HUES48 (cell line): Measurements from ENCODE around the gene CD2BP2.

Source experiments
- H3K27ac ChIP-seq: one replicate; pipeline ENCODE4 v1.7.0; 2013; ENCODE audit warnings: low read depth, low read length, inconsistent platforms
- H3K27me3 ChIP-seq: 2 replicates; pipeline ENCODE4 v1.6.1; 2013; ENCODE audit warnings: mild to moderate bottlenecking, low read length; ENCODE audit not compliant: control insufficient read depth, insufficient read depth
- H3K36me3 ChIP-seq: 2 replicates; pipeline ENCODE4 v1.6.1; 2013; ENCODE audit warnings: low read length; ENCODE audit not compliant: control insufficient read depth, insufficient read depth
- H3K4me1 ChIP-seq: 2 replicates; pipeline ENCODE4 v1.6.1; 2013; ENCODE audit warnings: mild to moderate bottlenecking, low read length; ENCODE audit not compliant: control insufficient read depth, insufficient read depth
- H3K4me3 ChIP-seq: 2 replicates; pipeline ENCODE4 v1.5.1; 2013; ENCODE audit warnings: mild to moderate bottlenecking, low read depth, low read length
- H3K9ac ChIP-seq: 2 replicates; pipeline ENCODE4 v1.6.1; 2013; ENCODE audit warnings: mild to moderate bottlenecking, low read depth, low read length, moderate library complexity
- H3K9me3 ChIP-seq: 2 replicates; pipeline ENCODE4 v1.6.1; 2013; ENCODE audit warnings: low read length; ENCODE audit not compliant: control insufficient read depth, insufficient read depth

The CD2BP2 gene

DNA sequence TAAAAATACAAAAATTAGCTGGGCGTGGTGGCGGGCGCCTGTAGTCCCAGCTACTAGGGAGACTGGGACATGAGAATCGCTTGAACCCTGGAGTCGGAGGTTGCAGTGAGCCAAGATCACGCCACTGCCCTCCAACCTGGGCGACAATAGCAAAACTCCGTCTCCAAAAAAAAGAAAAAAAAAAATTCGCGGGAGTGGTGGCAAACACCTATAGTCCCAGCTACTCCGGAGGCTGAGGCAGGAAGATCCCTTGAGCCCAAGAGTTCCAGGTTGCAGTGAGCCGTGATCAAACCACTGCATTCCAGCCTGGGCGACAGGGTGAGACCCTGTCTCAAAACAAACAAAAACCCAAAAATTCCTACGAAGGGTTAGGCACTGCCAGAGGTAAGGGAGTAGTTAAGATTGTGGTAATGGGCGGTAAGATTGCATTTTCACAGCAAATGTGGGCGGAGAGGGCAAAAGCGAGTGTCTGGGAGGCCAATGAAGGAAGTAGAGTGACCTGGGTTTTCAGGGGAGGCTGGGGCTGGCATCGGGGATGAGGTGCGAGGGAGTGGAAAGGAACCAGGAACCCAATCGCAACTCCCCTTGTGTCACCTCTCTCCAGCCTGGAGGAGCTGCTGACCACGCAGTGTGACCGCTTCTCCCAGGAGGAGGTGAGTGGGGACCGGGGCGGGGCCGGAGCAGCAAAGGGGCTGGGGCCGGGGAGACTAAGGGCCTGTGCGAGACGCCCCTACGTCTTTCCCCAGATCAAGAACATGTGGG is 22.1 kb upstream of the CD2BP2 start:
- H3K27me3 ChIP-seq: no peaks in the 10 kb centered on the region
- H3K4me1 ChIP-seq: peaks cover 6% of the 10 kb centered on the region
- no peaks in the 10 kb centered on the region for H3K9me3 ChIP-seq
- peak overlapping the region; percentile 80 for H3K4me3 ChIP-seq
- H3K27ac ChIP-seq: peak overlapping the region; percentile 100
- H3K9ac ChIP-seq: peak overlapping the region; percentile 65
- H3K36me3 ChIP-seq: no peaks in the 10 kb centered on the region

DNA sequence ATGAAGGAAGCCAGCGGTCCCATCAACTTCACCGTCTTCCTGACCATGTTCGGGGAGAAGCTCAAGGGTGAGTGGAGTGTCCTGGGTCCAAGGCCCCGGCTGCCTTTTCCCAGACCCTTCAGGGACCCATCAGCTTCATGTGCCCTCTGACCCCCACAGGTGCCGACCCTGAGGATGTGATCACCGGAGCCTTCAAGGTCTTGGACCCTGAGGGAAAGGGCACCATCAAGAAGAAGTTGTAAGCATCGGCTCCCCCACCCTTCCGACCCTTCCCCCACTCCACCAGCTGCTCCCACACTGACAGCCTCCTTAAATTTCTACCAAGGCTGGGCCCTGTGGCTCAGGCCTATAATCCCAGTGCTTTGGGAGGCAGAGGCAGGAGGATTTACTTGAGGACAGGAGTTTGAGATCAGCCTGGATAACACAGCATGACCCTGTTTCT is 21.4 kb upstream of the CD2BP2 start:
- H3K36me3 ChIP-seq: no peaks in the 10 kb centered on the region
- no peaks in the 10 kb centered on the region for H3K9me3 ChIP-seq
- H3K27me3 ChIP-seq: no peaks in the 10 kb centered on the region
- H3K9ac ChIP-seq: no peak overlapping the region
- H3K4me3 ChIP-seq: no peak overlapping the region
- peaks cover 6% of the 10 kb centered on the region for H3K4me1 ChIP-seq
- H3K27ac ChIP-seq: no peak overlapping the region

DNA sequence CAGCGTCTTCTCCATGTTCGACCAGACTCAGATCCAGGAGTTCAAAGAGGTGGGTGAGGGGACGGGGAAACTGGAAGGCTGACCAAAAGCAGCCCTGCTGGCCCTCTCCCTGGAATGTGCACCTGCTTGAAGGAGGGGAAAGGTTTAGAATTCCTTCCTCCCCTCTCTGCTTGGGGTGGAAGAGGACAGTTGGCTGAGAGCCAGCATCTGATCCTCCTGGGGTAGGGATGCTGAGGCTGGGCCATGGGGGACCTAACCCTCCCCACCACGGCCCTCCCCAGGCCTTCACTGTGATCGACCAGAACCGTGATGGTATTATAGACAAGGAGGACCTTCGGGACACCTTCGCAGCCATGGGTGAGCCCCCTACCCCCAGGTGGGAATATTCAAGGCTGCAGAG is 20.8 kb upstream of the CD2BP2 start:
- H3K27ac ChIP-seq: no peak overlapping the region
- no peak overlapping the region for H3K9ac ChIP-seq
- no peaks in the 10 kb centered on the region for H3K9me3 ChIP-seq
- H3K4me3 ChIP-seq: no peak overlapping the region
- no peaks in the 10 kb centered on the region for H3K36me3 ChIP-seq
- H3K27me3 ChIP-seq: no peaks in the 10 kb centered on the region
- H3K4me1 ChIP-seq: peaks cover 6% of the 10 kb centered on the region

DNA sequence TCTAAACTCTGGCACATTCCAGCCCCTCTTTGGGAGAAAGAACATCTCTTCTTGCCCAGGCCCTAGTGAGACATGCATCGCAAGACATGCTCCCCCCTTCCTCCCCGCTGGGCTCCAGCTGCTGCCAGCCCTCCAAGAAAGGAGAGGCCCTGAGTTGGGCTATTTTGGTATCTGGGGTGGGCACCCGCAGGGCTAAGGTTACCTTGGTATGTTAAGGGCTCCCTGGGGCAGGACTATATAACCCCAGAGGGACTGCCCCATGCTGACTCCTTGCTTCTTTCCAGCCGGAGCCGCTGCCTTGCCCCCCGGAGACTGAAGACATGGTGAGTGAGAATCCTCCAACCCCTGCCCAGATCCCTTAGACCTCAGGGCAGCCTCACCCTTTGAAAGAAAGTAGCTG is 19.4 kb upstream of the CD2BP2 start, which contains the start of gene MYL11:
MYL11 (plus strand) TSS at position 265 of the 400 bp plus-strand sequence; CDS start at position 321, 56 bp downstream.
- Histone ChIP-seq H3K36me3 (no peaks in the 10 kb centered on the region), H3K27me3 (no peaks in the 10 kb centered on the region), H3K9ac (no peak within 1 kb of the TSS), H3K27ac (no peak within 1 kb of the TSS), H3K4me3 (no peak within 1 kb of the TSS), H3K4me1 (peaks cover 6% of the 10 kb centered on the region), H3K9me3 (no peaks in the 10 kb centered on the region)

DNA sequence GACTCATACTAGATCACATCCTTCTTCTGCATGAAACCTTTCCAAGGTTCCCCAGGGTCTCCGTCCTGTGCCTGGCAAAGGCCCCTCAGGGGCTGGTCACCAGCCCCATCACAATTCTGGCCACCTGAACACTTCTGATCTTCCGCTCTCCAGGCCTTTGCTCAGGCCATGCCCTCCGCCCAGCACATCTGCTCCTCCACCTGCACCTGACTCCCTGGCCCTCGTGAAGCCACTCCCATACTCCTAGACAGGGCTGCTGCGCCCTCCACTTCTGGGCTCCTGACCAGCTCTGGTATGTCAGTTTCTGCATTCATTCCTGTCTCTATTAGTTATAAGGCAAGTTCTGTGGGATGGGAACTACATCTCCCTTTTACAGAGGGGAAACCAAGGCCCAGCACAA is 17.6 kb upstream of the CD2BP2 start:
- Histone ChIP-seq H3K9ac (no peak overlapping the region), H3K9me3 (no peaks in the 10 kb centered on the region), H3K4me3 (no peak overlapping the region), H3K27me3 (no peaks in the 10 kb centered on the region), H3K36me3 (no peaks in the 10 kb centered on the region), H3K27ac (no peak overlapping the region), H3K4me1 (peaks cover 16% of the 10 kb centered on the region)

DNA sequence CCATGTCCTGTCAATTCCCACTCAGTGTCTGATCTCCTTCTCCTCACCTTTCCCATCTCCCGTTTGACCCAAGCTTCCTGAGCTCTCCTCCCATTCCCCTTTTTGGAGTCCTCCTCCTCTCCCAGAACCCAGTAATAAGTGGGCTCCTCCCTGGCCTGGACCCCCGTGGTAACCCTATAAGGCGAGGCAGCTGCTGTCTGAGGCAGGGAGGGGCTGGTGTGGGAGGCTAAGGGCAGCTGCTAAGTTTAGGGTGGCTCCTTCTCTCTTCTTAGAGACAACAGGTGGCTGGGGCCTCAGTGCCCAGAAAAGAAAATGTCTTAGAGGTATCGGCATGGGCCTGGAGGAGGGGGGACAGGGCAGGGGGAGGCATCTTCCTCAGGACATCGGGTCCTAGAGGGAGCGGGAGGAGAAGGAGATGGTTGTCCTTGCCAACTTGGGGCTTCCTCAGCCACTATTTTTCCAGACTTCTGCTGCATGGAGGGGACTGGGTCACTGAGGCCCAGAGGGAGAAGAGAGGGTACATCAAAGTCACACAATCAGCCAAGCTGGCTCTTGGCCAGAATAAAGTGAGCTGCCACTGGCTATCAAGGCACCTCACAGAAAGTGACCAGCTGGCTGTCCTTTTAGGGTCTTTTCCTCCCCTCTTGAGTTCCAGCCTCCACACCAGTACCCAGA is 17.1 kb upstream of the CD2BP2 start:
- no peaks in the 10 kb centered on the region for H3K36me3 ChIP-seq
- H3K27me3 ChIP-seq: no peaks in the 10 kb centered on the region
- H3K27ac ChIP-seq: no peak overlapping the region
- H3K4me1 ChIP-seq: peaks cover 14% of the 10 kb centered on the region
- H3K4me3 ChIP-seq: no peak overlapping the region
- H3K9me3 ChIP-seq: no peaks in the 10 kb centered on the region
- no peak overlapping the region for H3K9ac ChIP-seq

DNA sequence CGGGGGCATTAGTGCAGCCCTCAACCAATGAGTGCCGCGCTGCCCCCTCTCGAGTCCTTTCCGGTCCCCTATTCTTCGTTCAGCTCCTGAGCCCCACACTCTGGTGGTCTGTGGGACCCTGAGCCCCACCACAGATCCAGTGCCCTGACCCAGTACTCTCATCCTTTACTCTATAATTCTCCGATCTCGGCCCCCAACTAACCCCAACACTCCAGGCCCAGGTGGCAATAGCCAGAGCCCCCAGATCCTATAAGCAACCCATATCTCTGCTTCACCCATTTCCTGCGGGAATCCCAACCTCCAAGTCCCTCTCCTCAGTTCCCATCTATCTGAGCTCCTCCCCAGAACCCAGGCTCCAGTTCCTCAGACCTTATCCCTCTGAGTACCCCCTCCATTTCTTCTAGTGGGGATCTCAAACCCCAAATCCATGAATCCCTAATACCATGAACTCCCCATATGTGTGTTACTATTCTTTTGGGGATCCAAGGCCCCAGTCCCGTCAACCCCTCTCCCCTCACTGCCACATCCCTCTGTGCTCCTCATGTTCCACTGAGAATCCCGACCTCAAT is 16.2 kb upstream of the CD2BP2 start:
- peak overlapping the region; percentile 57 for H3K27ac ChIP-seq

DNA sequence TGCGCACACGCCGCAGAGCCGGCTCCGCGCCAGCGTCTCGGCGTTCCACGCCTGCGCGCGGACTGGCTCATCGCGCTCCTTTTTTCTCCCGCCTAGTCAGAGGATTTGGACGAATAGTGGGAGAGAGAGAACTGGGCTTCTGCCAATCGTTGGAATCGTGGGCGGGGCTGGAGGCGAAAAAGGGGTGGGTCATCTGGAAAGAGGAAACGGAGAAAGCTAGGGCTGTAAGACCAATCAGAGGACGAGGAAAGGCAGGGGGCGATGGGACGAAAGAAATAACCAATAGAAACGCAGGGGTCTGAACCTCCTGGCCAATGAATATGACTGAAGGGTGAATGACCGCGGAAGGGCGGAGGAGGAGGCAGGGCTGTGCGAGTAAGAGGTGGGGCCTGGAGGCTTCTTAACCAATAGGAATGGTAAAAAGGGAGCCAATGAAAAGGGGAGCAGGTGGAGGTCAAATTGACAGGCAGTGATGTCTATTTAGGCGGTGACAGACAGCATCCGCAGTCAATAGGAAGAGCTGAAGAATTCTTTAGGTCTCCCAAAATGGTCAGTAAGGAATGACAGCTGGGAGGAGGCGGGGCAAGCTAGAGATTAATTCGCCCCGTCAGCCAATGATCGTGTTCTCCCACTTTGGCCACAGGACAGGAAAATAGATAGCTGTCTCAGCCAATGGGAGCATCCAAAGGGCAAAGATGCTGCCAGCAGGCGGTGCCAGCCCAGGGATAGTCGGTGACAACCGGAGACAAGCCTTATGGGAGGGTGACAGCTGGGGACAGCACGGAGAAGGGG is 15.5 kb upstream of the CD2BP2 start, which contains the start of gene TBC1D10B:
TBC1D10B (minus strand) TSS at position 39 of the 792 bp plus-strand sequence. CDS start 311 bp downstream, outside the sequence.
- H3K9ac ChIP-seq: no peak within 1 kb of the TSS; the same call in 1 of the 2 replicates

More for the DNA sequence above, 16.2 kb upstream of the CD2BP2 start:
- Histone ChIP-seq H3K36me3 (peaks cover 3% of the 10 kb centered on the region; the same call in 1 of the 2 replicates), H3K4me1 (peaks cover 11% of the 10 kb centered on the region; the same call in 1 of the 2 replicates), H3K27me3 (no peaks in the 10 kb centered on the region), H3K9ac (no peak overlapping the region), H3K4me3 (peak overlapping the region; percentile 65), H3K9me3 (no peaks in the 10 kb centered on the region)

DNA sequence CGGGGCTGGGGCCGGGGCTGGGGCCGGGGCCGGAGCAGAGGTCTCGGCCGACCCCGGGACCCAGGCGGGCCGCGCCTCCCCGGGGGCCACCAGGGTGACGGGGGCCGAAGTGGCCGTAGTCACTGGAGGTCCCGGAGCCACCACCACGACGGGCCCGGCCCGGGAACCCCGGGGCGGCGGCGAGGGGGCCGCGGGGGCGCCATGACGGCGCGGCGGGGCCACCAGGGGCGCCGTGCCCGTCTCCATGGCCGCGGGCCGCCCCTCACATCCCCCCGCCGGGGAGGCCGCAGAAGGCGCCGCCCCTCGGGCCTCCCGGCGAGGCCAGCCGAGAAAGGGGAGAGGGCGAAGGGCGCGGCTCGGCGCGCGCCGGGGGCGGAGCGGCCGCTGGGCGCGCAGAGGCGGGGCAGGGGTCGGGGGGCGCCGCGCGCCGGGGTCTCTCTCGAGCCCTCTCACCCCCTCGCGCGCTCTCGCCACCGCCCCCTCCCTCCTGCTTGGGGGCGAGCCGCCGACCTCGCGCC is 14.9 kb upstream of the CD2BP2 start:
- H3K9me3 ChIP-seq: no peaks in the 10 kb centered on the region
- H3K9ac ChIP-seq: no peak overlapping the region; the same call in 1 of the 2 replicates
- H3K27ac ChIP-seq: peak overlapping the region; percentile 44
- peaks cover 8% of the 10 kb centered on the region; the same call in 1 of the 2 replicates for H3K36me3 ChIP-seq
- peaks cover 11% of the 10 kb centered on the region; the same call in 1 of the 2 replicates for H3K4me1 ChIP-seq
- H3K27me3 ChIP-seq: no peaks in the 10 kb centered on the region
- H3K4me3 ChIP-seq: peak overlapping the region; percentile 63

More for the DNA sequence above, 15.5 kb upstream of the CD2BP2 start, which contains the start of gene TBC1D10B:
- H3K4me3 ChIP-seq: peak within 1 kb of the TSS; percentile 65
- no peaks in the 10 kb centered on the region for H3K9me3 ChIP-seq
- peaks cover 11% of the 10 kb centered on the region; the same call in 1 of the 2 replicates for H3K4me1 ChIP-seq
- no peaks in the 10 kb centered on the region for H3K27me3 ChIP-seq
- H3K36me3 ChIP-seq: peaks cover 4% of the 10 kb centered on the region; the same call in 1 of the 2 replicates
- H3K27ac ChIP-seq: peak within 1 kb of the TSS; percentile 57
